DOHH2 (cell line): ENCODE measurements around the gene ARL4A.

ENCODE experiments used
- H3F3A ChIP-seq: fragments of 200-600 bp; sonication (generic), shearing (Covaris generic); 2 replicates; pipeline ENCODE4 v1.6.0; 2016; ENCODE audit warnings: antibody characterized with exemption, mild to moderate bottlenecking; ENCODE audit not compliant: control insufficient read depth, insufficient read depth
- H3K27ac ChIP-seq: fragments of 200-600 bp; sonication (generic); 2 replicates; pipeline ENCODE4 v1.5.1; 2014; ENCODE audit warnings: low read depth, mild to moderate bottlenecking, low read length, moderate library complexity
- H3K27me3 ChIP-seq: fragments of 200-600 bp; sonication (generic); 2 replicates; pipeline ENCODE4 v1.6.1; 2014; ENCODE audit warnings: mild to moderate bottlenecking, low read length, mixed read lengths; ENCODE audit not compliant: control insufficient read depth
- H3K36me3 ChIP-seq: fragments of 200-600 bp; sonication (generic); 2 replicates; pipeline ENCODE4 v1.6.1; 2014; ENCODE audit warnings: mild to moderate bottlenecking, low read length, moderate library complexity, mixed read lengths; ENCODE audit not compliant: control insufficient read depth
- H3K4me1 ChIP-seq: fragments of 200-600 bp; sonication (generic); 2 replicates; pipeline ENCODE4 v1.6.1; 2014; ENCODE audit warnings: mild to moderate bottlenecking, low read length, mixed read lengths; ENCODE audit not compliant: control insufficient read depth
- H3K4me2 ChIP-seq: fragments of 200-600 bp; sonication (generic); 2 replicates; pipeline ENCODE4 v1.6.0; 2014; ENCODE audit warnings: mild to moderate bottlenecking, low read length, moderate library complexity
- H3K4me3 ChIP-seq: fragments of 200-600 bp; sonication (generic); 2 replicates; pipeline ENCODE4 v1.5.1; 2014; ENCODE audit warnings: mild to moderate bottlenecking, low read length, mixed read lengths
- H3K79me2 ChIP-seq: fragments of 200-600 bp; sonication (generic); 2 replicates; pipeline ENCODE4 v1.6.1; 2014; ENCODE audit warnings: mild to moderate bottlenecking, low read length, mixed read lengths; ENCODE audit not compliant: control insufficient read depth
- H3K9me2 ChIP-seq: fragments of 200-600 bp; sonication (generic); replicated peaks from 2 replicates; pipeline ENCODE4 v1.6.1; 2014; ENCODE audit warnings: mild to moderate bottlenecking, low read length, mixed read lengths; ENCODE audit not compliant: control insufficient read depth
- H3K9me3 ChIP-seq: fragments of 200-600 bp; sonication (generic); 2 replicates; pipeline ENCODE4 v1.6.1; 2014; ENCODE audit warnings: antibody characterized with exemption, low read length, mixed read lengths; ENCODE audit not compliant: control insufficient read depth, insufficient read depth
- H4K20me1 ChIP-seq: fragments of 200-600 bp; sonication (generic); 2 replicates; pipeline ENCODE4 v1.6.0; 2014; ENCODE audit warnings: low read depth, mild to moderate bottlenecking, antibody characterized with exemption, low read length, moderate library complexity; ENCODE audit not compliant: control insufficient read depth, insufficient read depth
- EZH2phosphoT487 ChIP-seq: fragments of 200-600 bp; sonication (generic); IDR thresholded peaks from 2 replicates; pipeline ENCODE4 v1.6.1; 2017; ENCODE audit warnings: borderline replicate concordance, mild to moderate bottlenecking, antibody characterized with exemption, low read length, moderate library complexity, mixed read lengths
- TF ChIP-seq, protein P1 (sequence below): fragments of 200-600 bp; sonication (generic); IDR thresholded peaks from one replicate; pipeline ENCODE4 v1.5.1; 2014; ENCODE audit warnings: antibody characterized with exemption, mild to moderate bottlenecking, low read depth, low read length; ENCODE audit not compliant: poor library complexity, severe bottlenecking

The ARL4A gene

DNA sequence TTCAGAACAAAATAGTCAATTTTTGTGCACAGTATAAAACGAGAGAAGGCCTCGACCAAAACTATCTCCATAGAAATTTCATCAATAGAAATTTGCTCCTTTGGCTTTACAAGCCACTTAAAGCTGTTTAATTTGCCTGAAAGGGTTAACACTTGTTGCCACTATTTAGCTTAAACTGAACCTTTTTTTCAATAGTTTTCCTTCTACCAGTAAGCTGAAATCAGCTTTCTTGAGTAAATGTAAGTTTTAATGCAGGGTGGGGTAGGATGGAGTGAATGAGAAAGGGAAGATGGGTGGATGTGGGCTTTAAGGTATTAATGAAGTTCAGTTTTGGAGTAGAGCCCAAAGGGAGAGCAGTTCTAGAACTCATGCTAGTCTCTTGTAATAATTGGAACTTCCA lies 39.5 kb downstream of the ARL4A start:
- no peak overlapping the region for H3K4me2 ChIP-seq
- no peaks in the 10 kb centered on the region for H3K4me1 ChIP-seq
- H3K27me3 ChIP-seq: no peaks in the 10 kb centered on the region
- no peaks in the 10 kb centered on the region for H4K20me1 ChIP-seq
- no peaks in the 10 kb centered on the region for H3K9me2 ChIP-seq
- no peaks in the 10 kb centered on the region for H3K9me3 ChIP-seq
- H3K4me3 ChIP-seq: no peak overlapping the region
- H3K79me2 ChIP-seq: no peaks in the 10 kb centered on the region
- no peak for TF ChIP-seq EZH2phosphoT487
- TF ChIP-seq, protein P1, sequence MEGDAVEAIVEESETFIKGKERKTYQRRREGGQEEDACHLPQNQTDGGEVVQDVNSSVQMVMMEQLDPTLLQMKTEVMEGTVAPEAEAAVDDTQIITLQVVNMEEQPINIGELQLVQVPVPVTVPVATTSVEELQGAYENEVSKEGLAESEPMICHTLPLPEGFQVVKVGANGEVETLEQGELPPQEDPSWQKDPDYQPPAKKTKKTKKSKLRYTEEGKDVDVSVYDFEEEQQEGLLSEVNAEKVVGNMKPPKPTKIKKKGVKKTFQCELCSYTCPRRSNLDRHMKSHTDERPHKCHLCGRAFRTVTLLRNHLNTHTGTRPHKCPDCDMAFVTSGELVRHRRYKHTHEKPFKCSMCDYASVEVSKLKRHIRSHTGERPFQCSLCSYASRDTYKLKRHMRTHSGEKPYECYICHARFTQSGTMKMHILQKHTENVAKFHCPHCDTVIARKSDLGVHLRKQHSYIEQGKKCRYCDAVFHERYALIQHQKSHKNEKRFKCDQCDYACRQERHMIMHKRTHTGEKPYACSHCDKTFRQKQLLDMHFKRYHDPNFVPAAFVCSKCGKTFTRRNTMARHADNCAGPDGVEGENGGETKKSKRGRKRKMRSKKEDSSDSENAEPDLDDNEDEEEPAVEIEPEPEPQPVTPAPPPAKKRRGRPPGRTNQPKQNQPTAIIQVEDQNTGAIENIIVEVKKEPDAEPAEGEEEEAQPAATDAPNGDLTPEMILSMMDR: no peak
- no peaks in the 10 kb centered on the region for H3K36me3 ChIP-seq
- H3K27ac ChIP-seq: no peak overlapping the region
- no peaks in the 10 kb centered on the region for H3F3A ChIP-seq

DNA sequence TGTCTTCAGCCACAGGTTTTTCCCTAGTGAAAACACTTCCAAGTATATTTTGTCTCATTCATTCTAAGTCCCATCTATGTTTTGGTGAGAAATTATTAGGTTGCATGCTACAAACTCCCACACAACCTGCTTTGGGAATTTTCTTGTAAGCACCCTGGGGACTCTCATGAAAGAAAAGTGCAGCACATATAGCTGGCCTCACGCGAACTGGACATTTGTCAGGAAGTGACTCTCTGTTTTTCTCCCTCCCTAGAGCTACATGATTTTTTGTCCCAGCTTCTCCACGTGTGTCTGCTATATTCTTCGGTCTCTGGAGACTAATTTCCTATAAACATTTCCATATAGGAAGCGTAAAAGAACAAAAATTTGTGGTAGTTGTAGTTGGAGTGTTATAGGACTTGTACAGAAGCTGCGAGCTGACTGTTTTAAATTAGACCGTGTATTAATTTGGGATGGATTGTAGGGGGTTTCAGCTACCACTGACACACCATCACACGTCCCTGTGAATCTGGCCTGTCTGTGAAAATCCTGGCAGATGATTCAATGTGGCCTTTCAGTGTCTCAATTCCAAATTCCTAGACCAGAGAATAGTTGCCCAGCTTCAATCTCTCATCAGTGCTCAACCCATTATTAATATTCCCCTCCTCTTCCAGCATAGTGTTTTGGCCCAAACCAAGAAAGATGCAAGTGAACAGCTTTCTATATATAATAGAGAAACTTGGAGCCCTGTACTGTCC lies 40.2 kb downstream of the ARL4A start:
- Histone ChIP-seq H4K20me1 (no peaks in the 10 kb centered on the region), H3K4me3 (no peak overlapping the region), H3K27ac (no peak overlapping the region), H3K27me3 (no peaks in the 10 kb centered on the region), H3K4me2 (no peak overlapping the region), H3K9me3 (no peaks in the 10 kb centered on the region), H3K79me2 (no peaks in the 10 kb centered on the region), H3F3A (no peaks in the 10 kb centered on the region), H3K36me3 (no peaks in the 10 kb centered on the region), H3K4me1 (no peaks in the 10 kb centered on the region), H3K9me2 (no peaks in the 10 kb centered on the region)
- TF ChIP-seq, protein P1: no peak
- TF ChIP-seq EZH2phosphoT487: no peak

DNA sequence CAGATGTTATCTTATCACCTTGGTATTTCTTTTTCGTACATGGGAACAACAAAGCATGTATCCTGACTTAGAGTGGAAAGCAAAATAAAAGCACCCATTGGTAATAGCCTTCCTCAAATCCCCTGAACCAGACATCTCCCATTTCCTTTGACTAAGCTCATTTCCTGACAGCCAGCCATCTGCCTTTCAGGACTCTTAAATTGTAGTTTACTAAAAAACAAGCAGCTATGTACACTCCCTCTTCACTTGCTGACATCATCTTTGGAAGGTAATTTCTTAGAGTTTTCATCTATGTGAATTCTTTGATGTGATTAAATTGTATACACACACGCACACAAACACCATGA lies 40.7 kb downstream of the ARL4A start:
- Histone ChIP-seq H3K9me2 (no peaks in the 10 kb centered on the region), H3K27ac (no peak overlapping the region), H3K27me3 (no peaks in the 10 kb centered on the region), H3K9me3 (no peaks in the 10 kb centered on the region), H3K4me3 (no peak overlapping the region), H3K4me2 (no peak overlapping the region), H3K4me1 (no peaks in the 10 kb centered on the region), H3K79me2 (no peaks in the 10 kb centered on the region), H3F3A (no peaks in the 10 kb centered on the region), H4K20me1 (no peaks in the 10 kb centered on the region), H3K36me3 (no peaks in the 10 kb centered on the region)
- TF ChIP-seq, protein P1: no peak
- TF ChIP-seq EZH2phosphoT487: no peak
